ENCODE data around the gene ILF3. TPM values are rescaled to one million over a fixed set of nuclear protein-coding genes. Genes with fewer than 3 reads are reported as not detected.

The ILF3 gene
- total RNA-seq, 1 donor from 2014 or later: 97.4 TPM

- Histone ChIP-seq H3K4me3 (ENCODE audit: low read depth, low read length) (no peak overlapping the region), H3K36me3 (ENCODE audit: control insufficient read depth, insufficient read depth, low read length) (no peaks in the 10 kb centered on the region), H3K27me3 (ENCODE audit: control insufficient read depth, insufficient read depth, low read length) (no peaks in the 10 kb centered on the region)
- no peak for TF ChIP-seq CTCF (IDR thresholded peaks at IDR 0.05; ENCODE audit: insufficient read depth, low read length, severe bottlenecking)
- DNase-seq (ENCODE audit: low read depth) (no peak), FAIRE-seq (no peak)
Measured at GRCh38 chr19:10648360-10648759, 5.8 kb upstream of the ILF3 start.

- no peak for DNase-seq (ENCODE audit: low read depth)
- Histone ChIP-seq H3K4me3 (ENCODE audit: low read depth, low read length) (no peak overlapping the region), H3K36me3 (ENCODE audit: control insufficient read depth, insufficient read depth, low read length) (no peaks in the 10 kb centered on the region), H3K27me3 (ENCODE audit: control insufficient read depth, insufficient read depth, low read length) (no peaks in the 10 kb centered on the region)
- TF ChIP-seq CTCF (IDR thresholded peaks at IDR 0.05; ENCODE audit: insufficient read depth, low read length, severe bottlenecking): no peak
- no peak for FAIRE-seq
Measured at GRCh38 chr19:10651851-10652250, 2.3 kb upstream of the ILF3 start.

GRCh38 chr19:10653482-10653731, 739 bp upstream of the ILF3 start:
- DNase-seq (ENCODE audit: low read depth): no peak
- no peaks in the 10 kb centered on the region for H3K36me3 ChIP-seq (ENCODE audit: control insufficient read depth, insufficient read depth, low read length)
- H3K4me3 ChIP-seq (ENCODE audit: low read depth, low read length): peak overlapping the region; percentile 72
- no peaks in the 10 kb centered on the region for H3K27me3 ChIP-seq (ENCODE audit: control insufficient read depth, insufficient read depth, low read length)
- FAIRE-seq: no peak
- no peak for TF ChIP-seq CTCF (IDR thresholded peaks at IDR 0.05; ENCODE audit: insufficient read depth, low read length, severe bottlenecking)

GRCh38 chr19:10654610-10655456, 687 bp downstream of the ILF3 start:
- no peaks in the 10 kb centered on the region for H3K36me3 ChIP-seq (ENCODE audit: control insufficient read depth, insufficient read depth, low read length)
- peak overlapping the region; percentile 72 for H3K4me3 ChIP-seq (ENCODE audit: low read depth, low read length)
- no peaks in the 10 kb centered on the region for H3K27me3 ChIP-seq (ENCODE audit: control insufficient read depth, insufficient read depth, low read length)
- TF ChIP-seq CTCF (IDR thresholded peaks at IDR 0.05; ENCODE audit: insufficient read depth, low read length, severe bottlenecking): no peak
- no peak for FAIRE-seq
- no peak for DNase-seq (ENCODE audit: low read depth)

GRCh38 chr19:10655457-10656312, 1.5 kb downstream of the ILF3 start:
- DNase-seq (ENCODE audit: low read depth) (peak; percentile 34), FAIRE-seq (no peak)

More at GRCh38 chr19:10655457-10656312, 1.5 kb downstream of the ILF3 start:
- H3K36me3 ChIP-seq (ENCODE audit: control insufficient read depth, insufficient read depth, low read length): peaks cover 3% of the 10 kb centered on the region
- peak; percentile 10 for TF ChIP-seq CTCF (IDR thresholded peaks at IDR 0.05; ENCODE audit: insufficient read depth, low read length, severe bottlenecking)
- H3K27me3 ChIP-seq (ENCODE audit: control insufficient read depth, insufficient read depth, low read length): no peaks in the 10 kb centered on the region
- H3K4me3 ChIP-seq (ENCODE audit: low read depth, low read length): peak overlapping the region; percentile 72
